Stimulated activated CD4-positive, alpha-beta T cell treated with anti-CD3 and anti-CD28 coated beads, Interleukin-12 subunit alpha, Interleukin-12 subunit beta, amount 100 ng/mL, for 24 hours (primary cell): ENCODE data around the gene RENBP.
"Not testable (repeated sequence)": the region's sequence is repeated elsewhere in the genome, so short reads cannot be mapped to it uniquely, and the experiment has no call there.

Experiments used
- DNase-seq, 2 experiments: peaks; one replicate each; pipeline ENCODE4 v3.0.0-alpha.2; 2020; ENCODE audit warnings: low read depth in 2 of 2

The RENBP gene

DNA sequence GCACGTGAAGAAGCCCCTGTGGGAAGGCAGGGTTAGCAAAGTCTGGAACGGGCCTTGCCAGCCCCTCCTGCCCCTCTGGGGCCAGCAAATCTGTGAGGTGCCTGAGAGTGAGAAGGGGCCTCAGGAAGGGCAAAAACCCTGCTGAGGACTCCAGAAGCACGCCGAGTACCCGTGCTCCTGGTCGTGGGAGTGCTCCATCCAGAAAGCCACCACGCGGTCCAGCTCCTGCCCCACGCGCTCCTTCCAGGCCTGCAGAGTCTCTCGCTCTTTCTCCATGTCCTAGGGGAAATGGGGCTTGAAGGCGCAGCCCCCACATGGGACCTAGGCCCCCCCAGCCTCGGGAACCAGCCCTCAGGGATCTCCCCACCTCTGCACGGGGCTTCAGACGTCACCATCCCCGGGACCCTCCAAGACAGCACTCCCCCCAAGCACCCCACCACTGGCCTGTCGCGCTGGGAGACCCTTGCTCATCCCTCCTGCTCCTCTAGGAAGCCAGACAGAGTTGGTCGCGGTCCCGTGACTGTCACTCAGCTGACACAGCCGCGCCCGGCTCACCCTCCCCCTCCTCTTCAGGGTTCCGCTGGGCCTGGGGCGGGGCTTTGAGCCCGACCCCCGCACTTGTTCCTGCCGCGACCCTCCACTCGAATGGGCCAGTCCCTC lies at the start of gene RENBP:
RENBP (minus strand) TSS at position 504 of the 660 bp plus-strand sequence; CDS start at position 471, 33 bp downstream.
- DNase-seq = no peak

DNA sequence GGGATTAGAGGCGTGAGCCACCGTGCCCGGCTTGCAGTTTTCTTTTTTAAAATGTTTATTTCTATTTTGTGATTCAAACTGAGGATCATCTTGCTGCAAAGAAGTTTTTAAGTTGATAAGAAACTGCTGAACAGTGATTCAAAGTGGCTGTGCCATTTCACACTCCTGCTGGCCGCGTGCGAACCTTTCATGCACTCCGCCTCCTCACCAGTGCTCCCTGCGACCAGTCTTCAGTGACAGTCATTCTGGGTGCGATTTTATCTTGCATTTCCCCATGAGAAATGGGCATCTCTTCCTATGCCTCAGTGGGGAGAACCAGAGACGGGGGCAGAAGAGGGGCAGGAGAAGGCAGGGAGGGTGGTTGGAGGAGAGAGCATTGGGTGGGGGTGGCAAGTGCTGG lies 49.5 kb upstream of the RENBP start:
- no peak for DNase-seq

DNA sequence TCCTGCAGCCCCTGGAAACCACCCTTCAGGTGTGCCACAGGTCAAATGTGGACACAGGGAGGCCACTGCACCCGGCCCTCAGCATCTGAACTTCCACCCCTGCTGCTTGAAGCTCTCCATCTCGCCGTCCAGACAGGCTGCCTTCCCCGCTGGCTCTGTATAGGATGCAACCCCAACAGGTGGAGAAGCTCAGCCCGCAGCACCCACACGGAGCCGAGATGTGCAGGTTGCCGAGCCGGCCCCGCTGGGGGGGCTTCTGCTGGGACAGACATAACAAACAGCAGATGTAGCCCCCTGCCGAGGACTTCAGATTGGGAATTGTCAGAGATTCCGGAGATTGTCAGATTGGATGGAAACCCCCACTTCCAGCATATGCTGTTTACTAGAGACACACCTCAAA lies 48.6 kb upstream of the RENBP start:
- DNase-seq = no peak

DNA sequence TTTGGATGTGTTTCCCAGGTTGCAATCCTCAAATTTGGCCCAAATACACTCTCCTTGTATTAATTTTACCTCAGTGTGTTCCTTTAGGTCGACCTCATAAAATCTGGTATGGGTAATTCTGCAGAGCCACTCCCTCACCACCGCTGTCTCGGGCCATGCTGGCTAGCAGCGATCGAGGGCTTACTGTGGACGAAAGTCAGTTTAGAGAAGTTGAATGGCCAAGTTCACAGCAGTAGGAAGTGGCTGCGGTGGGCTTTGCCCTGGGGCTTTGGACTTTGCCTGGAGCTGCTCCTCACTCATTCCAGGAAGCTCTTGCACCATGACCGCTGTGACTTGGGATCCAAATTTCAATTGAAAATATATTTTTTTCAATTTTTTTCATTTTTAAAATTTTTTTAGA lies 47.7 kb upstream of the RENBP start:
- no peak for DNase-seq

DNA sequence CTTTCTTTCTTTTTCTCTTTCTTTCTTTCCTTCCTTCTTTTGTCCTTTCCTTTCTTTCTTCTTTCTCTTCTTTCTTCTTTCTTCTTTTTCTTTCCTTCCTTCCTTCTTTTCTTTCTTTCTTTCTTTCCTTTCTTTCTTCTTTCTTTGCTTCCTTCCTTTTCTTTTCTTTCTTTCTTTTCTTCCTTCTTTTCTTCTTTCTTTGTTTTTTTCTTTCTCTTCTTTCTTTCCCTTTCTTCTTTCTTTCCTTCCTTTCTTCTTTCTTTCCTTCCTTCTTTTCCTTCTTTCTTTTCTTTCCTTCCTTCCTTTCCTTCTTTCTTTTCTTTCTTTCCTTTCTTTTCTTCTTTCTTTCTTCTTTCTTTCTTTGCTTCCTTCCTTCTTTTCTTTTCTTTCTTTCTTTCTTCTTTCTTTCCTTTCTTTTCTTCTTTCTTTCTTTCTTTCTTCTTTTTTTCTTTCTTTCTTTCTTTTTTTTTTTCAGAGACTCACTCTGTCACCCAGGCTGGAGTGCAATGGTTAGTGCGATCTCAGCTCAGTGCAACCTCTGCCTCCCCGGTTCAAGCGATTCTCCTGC lies 46.7 kb upstream of the RENBP start:
- no peak for DNase-seq

DNA sequence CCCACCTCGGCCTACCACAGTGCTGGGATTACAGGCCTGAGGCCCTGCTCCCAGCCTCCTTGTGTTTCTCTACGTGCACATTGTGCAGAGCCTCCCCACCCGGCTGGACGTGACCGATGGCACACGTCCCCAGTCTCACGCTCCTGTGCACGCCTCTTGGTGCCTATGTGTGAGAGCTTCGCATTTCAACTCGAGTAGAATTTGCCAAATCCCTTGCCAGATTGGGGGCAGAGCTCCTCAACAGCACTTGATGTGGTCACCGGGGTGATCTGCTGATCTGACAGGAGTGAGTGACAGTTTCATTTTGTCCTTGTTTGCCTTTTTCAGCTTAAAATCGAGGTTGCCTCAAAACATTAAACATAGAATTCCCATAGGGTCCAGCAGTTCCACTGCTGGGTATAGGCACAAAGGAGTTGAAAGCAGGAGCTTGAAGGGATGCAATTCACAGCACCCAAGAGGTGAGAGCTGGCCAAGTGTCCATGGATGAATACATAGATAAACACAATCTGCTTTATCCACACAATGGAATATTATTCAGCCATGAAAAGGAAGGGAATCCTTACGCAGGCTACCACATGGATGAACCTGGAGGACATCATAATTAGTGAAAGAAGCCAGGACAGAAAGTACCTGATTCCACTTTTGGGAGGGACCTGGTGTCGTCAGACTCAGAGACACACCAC lies 45.7 kb upstream of the RENBP start:
- DNase-seq = no peak

DNA sequence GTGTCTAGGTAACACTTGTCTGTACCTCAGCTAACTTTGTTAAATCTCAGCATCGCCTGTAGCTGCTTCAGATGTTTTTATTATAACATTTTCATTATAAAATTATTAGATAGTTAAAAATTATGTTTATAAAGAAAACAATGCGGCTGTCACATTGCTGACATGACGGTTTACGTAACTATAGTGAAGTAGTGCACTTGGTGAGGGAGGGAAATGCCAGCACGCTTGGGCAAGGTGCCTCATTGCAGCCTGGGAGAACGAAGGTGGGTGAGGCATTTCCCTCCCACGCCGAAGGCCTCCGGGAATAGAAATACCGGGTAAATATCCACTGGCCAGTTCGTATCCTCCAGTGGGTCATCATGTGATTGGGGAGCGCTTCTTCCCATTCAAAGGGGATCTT lies 44.0 kb upstream of the RENBP start:
- no peak for DNase-seq

DNA sequence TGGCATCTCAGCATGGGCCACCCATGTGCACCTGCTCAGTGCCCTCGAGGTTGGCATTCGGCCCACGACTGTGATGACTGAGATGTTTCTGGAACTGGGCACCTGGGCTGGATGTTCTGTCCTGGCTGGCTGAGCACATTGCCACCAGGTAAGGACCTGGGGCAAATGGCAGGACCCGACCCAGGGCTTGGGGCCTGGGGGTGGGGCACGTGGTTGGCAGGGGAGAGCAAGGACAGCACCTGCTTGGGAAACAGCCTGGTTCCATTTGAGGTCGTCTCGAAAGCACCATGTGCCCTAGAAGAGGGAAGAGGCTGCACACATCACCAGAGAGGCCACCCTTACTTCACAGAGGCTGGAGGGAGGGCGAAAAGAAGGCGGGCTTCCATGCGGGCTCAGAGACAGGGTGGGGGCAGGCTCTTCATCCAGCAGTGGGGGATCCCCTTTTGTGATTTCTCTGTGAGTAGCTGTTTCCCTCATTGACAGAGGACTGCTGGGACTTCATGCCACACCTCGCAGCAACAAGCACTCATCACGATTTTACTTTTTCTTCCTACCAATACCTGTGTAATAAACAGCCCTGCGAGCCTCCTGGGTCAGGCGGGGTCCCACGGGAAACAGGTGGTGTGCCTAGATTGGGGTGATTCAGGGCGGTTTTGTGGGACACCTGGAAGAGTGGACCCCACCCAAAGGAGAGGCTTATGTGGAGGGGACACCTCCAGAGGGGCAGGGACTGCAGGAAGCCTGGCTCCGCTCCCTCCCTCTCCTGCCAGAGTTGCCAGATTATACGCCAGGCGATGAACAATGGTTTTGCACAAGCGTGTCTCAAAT lies 40.1 kb upstream of the RENBP start:
- no peak for DNase-seq

DNA sequence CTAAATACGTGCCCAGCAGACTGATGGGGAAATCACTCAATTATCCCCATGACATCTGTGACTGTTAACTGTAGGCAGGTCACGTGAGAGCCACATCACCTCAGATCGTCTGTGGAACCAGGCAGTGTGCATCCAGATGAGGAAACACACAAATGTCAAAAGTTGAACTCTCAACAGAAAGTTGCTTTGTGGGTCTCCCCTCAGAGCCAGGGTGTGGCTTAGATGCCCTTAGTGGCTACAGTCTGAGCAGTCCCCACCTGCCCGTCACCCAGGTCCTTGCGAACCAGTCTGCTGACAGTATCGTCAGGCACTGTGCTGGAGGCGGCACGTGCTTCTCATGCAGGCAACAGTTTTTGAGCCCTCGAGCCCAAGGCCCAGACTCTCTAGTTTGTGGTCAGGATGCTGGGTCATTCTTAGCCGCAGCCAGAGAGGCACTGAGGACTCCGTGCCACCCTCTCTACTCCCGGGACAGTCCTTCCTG lies 38.9 kb upstream of the RENBP start:
- no peak for DNase-seq

DNA sequence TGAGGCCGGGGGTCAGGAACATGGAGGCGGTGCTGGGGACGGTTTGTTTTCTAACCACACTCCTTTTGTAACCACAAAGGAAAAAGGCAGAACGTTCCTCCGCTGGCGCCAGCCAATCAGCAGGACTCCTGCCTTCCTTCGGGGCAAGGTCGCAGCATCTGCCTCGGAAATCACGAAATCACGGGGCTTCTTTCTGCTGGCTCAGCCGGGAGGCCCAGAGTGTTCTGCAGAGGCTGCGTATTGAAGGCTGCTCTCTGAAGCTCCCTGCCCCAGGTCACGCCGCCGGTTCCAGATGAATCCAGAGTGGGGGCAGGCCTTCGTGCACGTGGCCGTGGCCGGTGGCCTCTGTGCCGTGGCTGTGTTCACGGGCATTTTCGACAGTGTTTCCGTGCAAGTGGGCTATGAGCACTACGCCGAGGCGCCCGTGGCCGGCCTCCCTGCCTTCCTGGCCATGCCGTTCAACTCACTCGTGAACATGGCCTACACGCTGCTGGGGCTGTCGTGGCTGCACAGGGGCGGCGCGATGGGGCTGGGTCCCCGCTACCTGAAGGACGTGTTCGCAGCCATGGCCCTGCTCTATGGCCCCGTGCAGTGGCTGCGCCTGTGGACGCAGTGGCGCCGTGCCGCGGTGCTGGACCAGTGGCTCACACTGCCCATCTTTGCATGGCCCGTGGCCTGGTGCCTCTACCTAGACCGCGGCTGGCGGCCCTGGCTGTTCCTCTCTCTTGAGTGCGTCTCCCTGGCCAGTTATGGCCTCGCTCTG lies 37.5 kb upstream of the RENBP start:
- peak in 1 of 2 experiments; percentile 62 for DNase-seq

DNA sequence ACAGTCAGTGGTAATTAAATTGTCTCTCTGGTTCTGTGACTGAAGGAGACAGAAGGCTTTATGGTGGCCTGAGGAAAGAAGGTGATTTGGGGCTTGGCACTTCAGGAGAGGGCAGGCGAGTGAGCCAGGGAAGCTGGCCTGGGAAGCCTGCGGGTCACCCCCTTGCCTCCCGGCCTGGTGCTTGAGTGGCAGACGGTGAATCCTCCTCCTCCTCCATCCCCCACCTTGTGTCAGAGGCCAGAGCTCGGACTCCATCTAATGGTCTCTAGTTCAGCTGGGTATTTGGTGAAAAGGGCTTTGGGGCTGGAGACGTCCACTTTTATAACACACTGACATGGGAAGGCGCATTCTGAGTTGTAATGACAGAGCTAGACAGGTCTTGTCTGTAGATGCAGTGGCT lies 36.8 kb upstream of the RENBP start:
- no peak for DNase-seq

DNA sequence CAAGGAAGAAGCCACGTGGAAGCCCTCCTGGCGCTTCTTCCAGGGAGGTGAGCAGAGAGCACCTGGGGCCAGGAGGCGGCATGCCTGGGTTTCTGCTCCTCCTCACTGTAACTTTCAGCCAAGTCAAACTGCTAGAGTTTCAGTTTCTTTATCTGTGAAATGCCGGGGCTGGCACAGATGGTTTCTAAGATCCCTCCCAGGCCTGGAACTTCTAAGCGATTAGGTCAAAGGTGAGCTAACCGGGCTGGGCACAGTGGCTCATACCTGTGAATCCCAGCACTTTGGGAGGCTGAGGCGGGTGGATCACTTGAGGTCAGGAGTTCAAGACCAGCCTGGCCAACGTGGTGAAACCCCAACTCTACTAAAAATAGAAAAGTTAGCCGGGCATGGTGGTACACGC lies 36.0 kb upstream of the RENBP start:
- not testable (repeated sequence) for DNase-seq

DNA sequence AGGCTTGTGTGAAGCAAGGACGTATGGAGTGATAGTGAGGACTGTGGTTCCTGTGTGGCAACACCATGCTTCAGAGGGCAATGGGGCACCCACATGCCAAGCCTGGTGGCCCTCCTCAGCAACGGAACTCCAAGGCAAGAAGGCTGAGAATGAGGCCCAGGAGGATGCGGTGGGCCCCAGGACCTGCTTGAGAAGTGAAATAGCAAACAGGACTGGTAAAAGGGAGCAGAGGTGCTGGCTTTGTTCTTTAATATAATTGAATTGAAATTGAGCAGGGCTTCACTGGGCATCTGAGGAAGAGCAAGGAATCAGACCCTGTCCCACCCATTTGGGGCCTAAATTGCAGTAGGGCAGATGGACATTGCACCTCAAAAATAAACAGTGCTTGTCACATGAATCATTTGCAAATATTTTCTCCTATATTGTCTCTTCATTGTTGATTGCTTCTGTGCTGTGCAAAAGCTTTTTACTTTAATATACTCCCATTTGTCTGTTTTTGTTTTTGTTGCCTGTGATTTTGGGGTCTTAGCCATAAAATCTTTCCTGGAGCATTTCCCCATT lies 30.4 kb upstream of the RENBP start:
- no peak for DNase-seq

DNA sequence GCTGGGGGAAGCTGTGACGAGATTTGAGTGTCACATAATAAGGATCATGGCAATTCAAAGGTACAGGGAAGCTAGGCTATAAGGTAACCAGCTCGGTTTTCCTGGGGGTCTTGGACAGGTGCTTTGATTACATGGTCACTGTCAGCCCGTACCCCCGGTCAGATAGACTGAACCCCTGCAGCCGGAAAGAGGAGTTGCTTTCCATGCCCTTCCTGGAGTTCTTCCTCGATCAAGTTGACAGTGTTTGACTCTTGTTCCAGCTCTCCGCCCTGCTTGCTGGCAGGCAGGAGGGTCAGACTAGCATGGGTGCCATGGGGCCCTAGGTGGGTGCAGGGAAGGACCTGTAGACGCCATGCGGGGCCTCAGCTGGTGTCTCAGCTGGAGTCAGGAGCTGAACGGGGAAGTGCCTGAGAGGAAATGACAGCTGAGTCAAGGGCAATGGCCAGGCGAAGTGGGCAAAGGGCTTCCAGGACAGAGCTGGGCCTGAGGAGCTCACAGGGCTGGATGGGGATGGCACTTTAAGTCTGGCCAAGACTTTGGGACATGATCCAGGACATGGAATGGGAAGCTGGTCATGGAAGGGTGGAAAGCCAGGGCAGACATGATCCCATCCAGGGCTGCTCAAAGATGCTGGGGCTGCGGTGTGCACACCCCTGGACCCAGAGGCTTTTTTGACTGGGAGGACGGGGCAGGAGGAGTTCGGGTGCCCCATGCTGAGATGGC lies 29.7 kb upstream of the RENBP start:
- no peak for DNase-seq

DNA sequence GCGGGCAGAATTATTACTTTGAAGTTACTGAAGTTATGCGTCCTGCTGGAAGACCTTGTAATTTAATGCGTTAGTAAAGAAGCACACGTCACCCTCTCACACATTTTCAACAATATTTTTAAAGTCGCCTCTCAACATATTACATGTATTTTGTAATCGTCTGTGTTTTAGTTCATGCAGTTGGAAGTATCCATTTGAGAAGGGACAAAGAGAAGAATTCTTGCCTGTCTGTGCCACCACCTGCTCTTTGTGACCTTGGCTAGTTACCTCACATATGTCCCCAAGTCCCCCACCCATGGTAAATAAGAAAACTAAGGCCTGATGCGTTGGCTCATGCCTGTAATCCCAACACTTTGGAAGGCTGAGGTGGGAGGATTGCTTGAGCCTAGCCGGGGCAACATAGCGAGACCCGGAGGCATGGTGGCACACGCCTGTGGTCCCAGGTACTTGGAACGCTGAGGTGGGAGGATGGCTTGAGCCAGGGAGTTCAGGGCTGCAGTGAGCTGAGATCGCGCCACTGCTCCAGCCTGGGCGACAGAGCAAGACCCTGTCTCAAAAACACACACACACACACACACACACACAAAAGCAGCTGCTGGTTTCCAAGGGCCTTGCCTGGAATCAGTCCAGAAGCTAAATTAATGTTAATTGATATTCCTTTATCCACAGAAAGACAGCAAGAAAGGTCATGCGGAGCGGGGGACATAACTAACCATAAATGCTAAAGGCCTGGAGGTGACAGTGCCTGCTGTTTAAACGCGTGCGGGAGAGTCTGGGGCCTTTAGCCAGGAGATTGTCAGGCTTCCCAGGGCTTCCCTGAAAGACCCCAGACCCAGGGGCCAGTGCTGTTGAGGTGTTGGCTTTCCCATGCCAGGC lies 28.9 kb upstream of the RENBP start:
- no peak for DNase-seq

DNA sequence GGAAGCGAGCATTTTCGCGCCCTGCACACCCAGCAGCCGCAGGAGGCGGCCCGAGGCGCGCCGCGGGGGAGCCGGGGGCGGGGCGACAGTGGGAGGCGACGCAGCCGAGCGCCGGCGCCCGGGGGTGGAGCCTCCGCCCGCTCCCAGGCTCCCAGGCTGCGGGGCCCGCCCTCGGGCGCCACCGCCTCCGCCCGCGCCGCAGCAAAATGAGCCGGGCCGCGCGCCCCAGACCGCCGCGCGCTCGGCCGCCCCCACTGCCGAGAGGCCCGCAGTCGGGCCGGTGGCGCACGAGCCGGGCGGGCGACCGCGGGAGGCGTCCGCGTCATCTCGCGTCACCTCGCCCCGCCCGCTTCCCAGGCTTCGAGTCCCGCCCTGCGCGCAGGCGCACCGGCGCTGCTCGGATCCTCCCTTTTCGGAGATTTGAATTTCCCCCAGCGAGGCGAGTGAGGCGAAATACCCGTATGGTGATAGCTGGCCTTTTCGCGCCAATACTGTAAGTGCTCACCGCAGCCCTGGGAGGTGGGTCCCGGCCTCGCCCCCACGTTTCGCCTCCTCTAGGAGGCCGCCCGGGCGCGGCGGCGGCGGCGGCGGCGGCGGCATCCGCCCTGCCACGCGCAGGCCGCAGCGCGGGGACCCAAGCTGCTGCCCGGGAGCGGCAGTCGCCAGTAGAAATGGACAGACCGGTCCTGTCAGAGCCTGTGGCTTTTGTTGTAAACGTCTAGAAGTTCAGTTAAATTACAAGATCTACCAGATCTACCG lies 28.1 kb upstream of the RENBP start, which contains the start of gene TMEM187:
TMEM187 (plus strand) TSS at position 387 of the 759 bp plus-strand sequence. CDS start 9,309 bp downstream, outside the sequence.
- peak; percentile 73 to 80 for DNase-seq

DNA sequence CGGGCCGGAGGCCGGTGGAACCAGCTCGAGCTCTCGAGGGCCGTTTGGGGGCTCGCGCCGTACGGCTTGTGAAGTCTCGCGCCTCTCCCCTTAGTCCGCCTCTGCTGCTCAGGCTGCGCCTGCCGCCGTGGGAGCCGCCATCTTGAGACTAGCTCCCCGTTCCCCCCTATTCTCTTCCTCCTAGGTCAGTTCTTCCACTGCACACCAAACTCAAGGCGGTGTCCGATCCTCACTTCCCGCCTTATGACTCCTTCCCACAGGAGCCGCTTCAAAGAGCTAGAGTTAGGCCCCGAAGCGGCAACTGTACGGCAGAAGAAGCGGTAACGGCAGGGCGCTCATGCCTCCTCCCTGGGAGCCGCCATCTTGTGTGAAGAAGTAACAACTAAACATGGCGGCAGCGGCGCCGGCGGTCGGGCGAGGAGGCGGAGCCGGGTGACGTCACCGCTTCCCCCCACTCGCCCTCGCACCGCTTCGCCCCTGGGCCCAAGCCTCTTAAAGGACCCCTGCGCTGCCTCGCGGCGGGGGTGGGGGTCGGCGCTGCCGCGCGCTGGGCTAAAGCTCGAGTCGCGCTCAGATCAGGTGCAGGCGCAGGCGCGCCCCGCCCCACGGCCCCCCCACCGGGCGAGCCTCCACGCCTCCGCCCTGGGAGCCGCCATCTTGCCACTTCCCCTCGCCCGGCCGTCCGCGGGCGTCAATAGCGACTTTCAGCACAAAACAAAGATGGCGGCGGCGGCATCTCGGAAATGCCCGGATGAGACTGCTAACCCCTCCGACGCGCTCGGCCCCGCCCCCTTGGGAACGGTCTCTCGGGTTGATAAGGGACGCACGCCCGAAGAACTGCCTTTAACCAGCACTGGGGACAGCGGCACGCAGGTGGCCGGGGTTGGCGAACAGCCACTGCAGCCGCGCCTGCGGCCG lies 27.3 kb upstream of the RENBP start, which contains the start of gene HCFC1:
HCFC1 (minus strand) TSS at position 369 of the 918 bp plus-strand sequence. CDS start 978 bp downstream, outside the sequence.
- DNase-seq = peak; percentile 79 to 80
